ENCODE measurements around the gene ZC3H4.
"Not testable (repeated sequence)": the region's sequence is repeated elsewhere in the genome, so short reads cannot be mapped to it uniquely, and the experiment has no call there.

Gene ZC3H4

DNA sequence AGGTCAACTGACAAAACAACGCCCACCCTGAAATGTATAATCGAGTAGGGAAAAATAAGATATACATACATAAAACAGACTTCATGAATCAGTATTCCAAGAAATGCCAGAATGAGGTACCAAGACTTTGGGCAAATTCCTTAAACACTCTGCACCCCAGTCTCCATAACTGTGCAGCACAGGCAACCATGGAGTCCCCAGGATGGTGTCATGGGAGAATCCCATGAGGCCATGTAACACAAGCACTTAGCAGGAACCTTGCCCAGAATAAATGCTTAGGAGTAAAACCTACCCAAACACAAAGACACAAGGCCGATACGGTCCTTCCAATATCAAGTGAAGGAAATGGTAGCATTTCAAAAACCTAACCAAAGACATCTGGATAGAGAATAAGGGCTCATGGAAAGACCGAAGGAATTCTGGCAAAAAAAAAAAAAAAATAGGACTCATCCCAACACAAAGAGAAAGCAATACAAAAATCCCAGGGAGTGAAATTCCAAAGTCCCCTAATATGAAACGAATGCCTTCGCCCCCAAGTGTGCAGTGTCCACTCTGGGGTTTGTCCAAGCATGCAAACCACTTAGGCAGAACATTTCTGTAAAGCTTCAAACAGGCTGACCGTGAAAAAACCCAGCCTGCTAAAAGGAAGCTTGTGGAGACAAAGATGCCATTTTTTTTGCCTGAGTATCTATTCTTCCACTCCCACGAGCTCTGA lies 11.1 kb downstream of the ZC3H4 start:
- DNase-seq (ENCODE audit: low read depth, low spot score), result no peak
- CTCF ChIA-PET, result interaction anchor here (1.0 kb wide), 1 partner anchor 145 kb away, joined by 3 read pairs; no protein-coding TSS in a partner anchor
- no peak for TF ChIP-seq CTCF (IDR thresholded peaks at IDR 0.05; ENCODE audit: insufficient read depth, low read length, missing control alignments)
- no peak overlapping the region for H3K4me3 ChIP-seq (ENCODE audit: low read depth, low read length)
- POLR2A ChIA-PET, result interaction anchor here (1.0 to 1.3 kb wide), 2 partner anchors 11 kb away, joined by 3 read pairs; partner anchors contain the start of gene ZC3H4

GRCh38 chr19:47101116-47101515 lies 12.5 kb downstream of the ZC3H4 start:
- CTCF ChIA-PET, result interaction anchor here (1.0 to 1.4 kb wide), 2 partner anchors 88 to 147 kb away, joined by 3 to 4 read pairs; no protein-coding TSS in a partner anchor
- POLR2A ChIA-PET, result interaction anchor here (1.3 kb wide), 1 partner anchor 12 kb away, joined by 3 read pairs; the partner anchor contains the start of gene ZC3H4

DNA sequence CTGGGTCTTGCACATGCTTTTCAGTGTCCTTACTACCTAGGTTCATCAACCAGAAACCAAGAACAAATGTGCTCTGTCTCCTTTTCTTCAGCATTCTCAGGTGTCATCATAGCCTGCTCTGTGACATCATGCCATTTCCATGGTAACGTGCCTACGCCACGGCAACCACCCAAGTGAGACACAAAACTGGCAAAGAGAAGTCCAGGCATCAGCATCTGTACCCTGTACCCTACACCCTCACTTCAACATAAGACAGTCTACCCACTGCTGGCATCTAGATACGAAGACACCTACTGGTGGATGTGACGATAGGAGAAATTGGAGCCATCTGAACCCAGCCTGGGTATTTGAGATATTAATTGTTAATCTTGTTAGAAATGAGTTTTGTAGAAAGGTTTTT lies 13.3 kb downstream of the ZC3H4 start:
- H3K4me3 ChIP-seq (ENCODE audit: low read depth, low read length), result no peak overlapping the region
- TF ChIP-seq CTCF (IDR thresholded peaks at IDR 0.05; ENCODE audit: insufficient read depth, low read length, missing control alignments), result no peak
- CTCF ChIA-PET, result interaction anchor here (1.4 kb wide), 1 partner anchor 144 kb away, joined by 6 read pairs; no protein-coding TSS in a partner anchor
- POLR2A ChIA-PET, result no interaction called here
- no peak for DNase-seq (ENCODE audit: low read depth, low spot score)

More at GRCh38 chr19:47101116-47101515, 12.5 kb downstream of the ZC3H4 start:
- not testable (repeated sequence) for DNase-seq (ENCODE audit: low read depth, low spot score); H3K4me3 ChIP-seq (ENCODE audit: low read depth, low read length)

DNA sequence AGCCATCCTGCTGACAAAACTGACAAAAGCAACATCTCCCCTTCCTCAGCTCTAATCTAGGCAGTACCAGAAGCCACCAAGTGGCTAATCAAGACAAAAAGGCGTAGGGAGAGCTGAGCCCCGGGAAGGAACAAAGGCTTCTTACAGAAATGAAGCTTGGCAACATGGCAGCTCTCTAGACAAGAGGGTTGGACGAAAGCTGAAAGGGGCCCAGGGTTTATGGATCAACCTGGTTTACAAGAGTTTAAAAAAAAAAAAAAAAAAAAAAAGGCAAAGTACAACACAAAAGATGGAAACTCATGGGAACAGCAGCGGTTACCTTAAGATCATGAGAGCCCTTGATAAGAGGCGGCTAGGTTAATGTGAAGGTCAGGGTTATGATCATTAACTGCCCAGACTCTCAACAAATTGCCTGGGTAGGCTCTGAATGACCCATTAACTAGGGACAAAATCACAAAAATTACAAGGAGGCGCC lies 14.0 kb downstream of the ZC3H4 start:
- POLR2A ChIA-PET, result no interaction called here

DNA sequence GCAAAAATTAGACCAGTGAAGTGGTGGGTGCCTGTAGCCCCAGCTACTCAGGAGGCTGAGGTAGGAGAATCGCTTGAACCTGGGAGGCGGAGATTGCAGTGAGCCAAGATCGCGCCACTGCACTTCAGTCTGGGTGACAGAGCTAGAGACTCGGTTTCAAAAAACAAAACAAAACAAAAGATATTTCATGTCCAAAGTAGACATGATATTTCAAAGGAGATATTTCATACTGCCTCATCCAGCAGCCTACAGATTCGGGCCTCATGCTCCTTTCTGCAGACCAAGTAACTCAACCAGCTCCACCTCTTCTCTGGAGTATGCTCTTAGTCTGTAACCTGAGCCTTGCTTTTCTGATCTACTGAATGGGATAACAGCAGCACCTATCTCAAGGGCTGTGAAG lies 15.0 kb downstream of the ZC3H4 start:
- TF ChIP-seq CTCF (IDR thresholded peaks at IDR 0.05; ENCODE audit: insufficient read depth, low read length, missing control alignments), result no peak
- CTCF ChIA-PET, result interaction anchor here (0.8 to 2.0 kb wide), 5 partner anchors 8 to 146 kb away, joined by 3 to 7 read pairs (median 3); no protein-coding TSS in a partner anchor
- H3K4me3 ChIP-seq (ENCODE audit: low read depth, low read length), result no peak overlapping the region
- no peak for DNase-seq (ENCODE audit: low read depth, low spot score)
- POLR2A ChIA-PET, result interaction anchor here (1.2 kb wide), 1 partner anchor 15 kb away, joined by 4 read pairs; the partner anchor contains the start of gene ZC3H4

More for the DNA sequence above, 14.0 kb downstream of the ZC3H4 start:
- DNase-seq (ENCODE audit: low read depth, low spot score), result no peak
- H3K4me3 ChIP-seq (ENCODE audit: low read depth, low read length), result no peak overlapping the region
- TF ChIP-seq CTCF (IDR thresholded peaks at IDR 0.05; ENCODE audit: insufficient read depth, low read length, missing control alignments), result no peak
- CTCF ChIA-PET, result interaction anchor here (0.9 to 1.4 kb wide), 3 partner anchors 18 to 145 kb away, joined by 3 to 6 read pairs (median 4); no protein-coding TSS in a partner anchor

GRCh38 chr19:47097396-47098201 lies 16.0 kb downstream of the ZC3H4 start:
- CTCF ChIA-PET, result interaction anchor here (0.6 to 4.7 kb wide), 5 partner anchors 9 to 59 kb away, joined by 3 to 21 read pairs (median 3); no protein-coding TSS in a partner anchor
- POLR2A ChIA-PET, result interaction anchor here (1.2 kb wide), 1 partner anchor 16 kb away, joined by 4 read pairs; the partner anchor contains the start of gene ZC3H4
- no peak overlapping the region for H3K4me3 ChIP-seq (ENCODE audit: low read depth, low read length)
- TF ChIP-seq CTCF (IDR thresholded peaks at IDR 0.05; ENCODE audit: insufficient read depth, low read length, missing control alignments), result no peak
- no peak for DNase-seq (ENCODE audit: low read depth, low spot score)

All from AG04449 (cell line).